Measurements from ENCODE around the gene DPEP1. TPM values are rescaled to one million over a fixed set of nuclear protein-coding genes. Genes with fewer than 3 reads are reported as not detected.
A peak's percentile ranks its signal among the peaks of the same experiment; 100 is the strongest.
"Not testable (repeated sequence)": the region's sequence is repeated elsewhere in the genome, so short reads cannot be mapped to it uniquely, and the experiment has no call there.

The DPEP1 gene
- total and polyA plus RNA-seq, 3 experiments from 2014 or later, result not detected

DNA sequence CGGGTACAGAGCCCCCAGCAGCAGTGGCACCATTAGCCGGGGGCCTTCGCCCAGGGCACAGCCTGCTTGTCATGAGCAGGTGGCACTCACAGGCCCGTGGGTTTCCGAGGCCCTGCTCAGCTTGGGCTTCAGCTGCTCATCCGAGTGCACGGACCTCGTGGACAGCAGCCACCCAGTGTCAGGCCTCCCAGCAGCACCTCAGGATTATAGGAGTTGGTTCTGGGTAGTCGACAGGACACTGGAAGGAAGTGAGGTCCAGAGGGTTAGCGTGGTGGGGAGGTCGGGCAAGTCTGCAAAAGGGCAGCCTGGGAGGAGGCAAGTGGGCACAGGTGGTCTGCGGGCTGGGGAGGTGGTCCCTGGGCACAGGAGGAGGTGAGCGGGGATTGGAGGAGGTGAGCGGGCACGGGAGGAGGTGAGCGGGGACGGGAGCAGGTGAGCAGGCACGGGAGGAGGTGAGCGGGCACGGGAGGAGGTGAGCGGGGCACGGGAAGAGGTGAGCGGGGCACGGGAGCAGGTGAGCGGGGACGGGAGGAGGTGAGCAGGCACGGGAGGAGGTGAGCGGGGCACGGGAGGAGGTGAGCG, 43.0 kb upstream of the DPEP1 start:
- no peak for DNase-seq
- H3K36me3 Mint-ChIP-seq, result peaks cover 0 to 2% (median 2%) of the 10 kb centered on the region in 3 donors
- H3K4me3 ChIP-seq (ENCODE audit: low read length), result no peak overlapping the region
- H3K27ac ChIP-seq (ENCODE audit: low read depth, low read length), result no peak overlapping the region
- H3K9me3 Mint-ChIP-seq, result no peaks in the 10 kb centered on the region
- ChIA-PET POLR2A (no interaction called here), CTCF (no interaction called here)
- no peak overlapping the region for H3K4me3 Mint-ChIP-seq
- peaks cover 20% of the 10 kb centered on the region for H3K4me1 ChIP-seq (ENCODE audit: insufficient read depth, low read length)
- H3K27ac Mint-ChIP-seq, result no peak overlapping the region
- H3K9me3 ChIP-seq (ENCODE audit: low read length), result no peaks in the 10 kb centered on the region
- H3K27me3 Mint-ChIP-seq, result peaks cover 8 to 21% of the 10 kb centered on the region in 2 donors
- peaks cover 16 to 33% (median 16%) of the 10 kb centered on the region in 3 donors for H3K4me1 Mint-ChIP-seq
- peaks cover 8% of the 10 kb centered on the region for H3K27me3 ChIP-seq (ENCODE audit: insufficient read depth, low read length, poor library complexity, severe bottlenecking)
- H3K36me3 ChIP-seq (ENCODE audit: insufficient read depth, low read length), result no peaks in the 10 kb centered on the region

- Mint-ChIP-seq H3K4me1 (peaks cover 10 to 26% (median 11%) of the 10 kb centered on the region in 3 donors), H3K27me3 (peaks cover 8 to 21% of the 10 kb centered on the region in 2 donors)
- H3K4me3 ChIP-seq (ENCODE audit: low read length); H3K9me3 ChIP-seq (ENCODE audit: low read length); H3K27ac ChIP-seq (ENCODE audit: low read depth, low read length); H3K4me3 Mint-ChIP-seq; H3K36me3 Mint-ChIP-seq; DNase-seq; H3K27me3 ChIP-seq (ENCODE audit: insufficient read depth, low read length, poor library complexity, severe bottlenecking); POLR2A ChIA-PET; H3K36me3 ChIP-seq (ENCODE audit: insufficient read depth, low read length); H3K9me3 Mint-ChIP-seq; CTCF ChIA-PET; H3K27ac Mint-ChIP-seq: not testable (repeated sequence)
- peaks cover 13% of the 10 kb centered on the region for H3K4me1 ChIP-seq (ENCODE audit: insufficient read depth, low read length)
Observed at GRCh38 chr16:89570983-89571598, 42.4 kb upstream of the DPEP1 start.

DNA sequence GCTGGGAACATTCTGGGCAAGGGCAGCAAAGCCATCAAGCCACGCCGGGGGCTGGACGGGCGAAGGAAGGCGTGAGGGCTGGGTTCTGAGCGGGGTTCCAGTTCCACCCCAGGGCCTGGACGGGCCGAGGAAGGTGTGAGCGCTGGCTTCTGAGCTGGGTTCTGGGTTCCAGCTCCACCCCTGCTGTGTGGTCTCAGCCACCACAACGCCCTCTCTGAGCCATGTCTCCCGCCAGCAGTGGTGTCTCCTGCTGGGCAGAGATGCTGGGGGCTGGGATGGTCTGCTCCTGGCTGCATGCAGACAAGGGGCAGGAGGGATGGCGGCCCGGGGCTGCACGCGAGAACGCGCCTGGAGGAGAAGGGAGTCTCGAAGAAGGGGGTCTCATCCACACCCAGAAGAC, 41.8 kb upstream of the DPEP1 start:
- peak overlapping the region in 1 of 7 donors; percentile 66 for H3K4me3 Mint-ChIP-seq
- H3K27me3 ChIP-seq (ENCODE audit: insufficient read depth, low read length, poor library complexity, severe bottlenecking), result peaks cover 8% of the 10 kb centered on the region
- no peaks in the 10 kb centered on the region for H3K9me3 ChIP-seq (ENCODE audit: low read length)
- H3K27ac ChIP-seq (ENCODE audit: low read depth, low read length), result no peak overlapping the region
- H3K4me3 ChIP-seq (ENCODE audit: low read length), result no peak overlapping the region
- peaks cover 8 to 21% of the 10 kb centered on the region in 2 donors for H3K27me3 Mint-ChIP-seq
- peaks cover 0 to 2% (median 0%) of the 10 kb centered on the region in 3 donors for H3K36me3 Mint-ChIP-seq
- no peak overlapping the region for H3K27ac Mint-ChIP-seq
- H3K9me3 Mint-ChIP-seq, result no peaks in the 10 kb centered on the region
- peaks cover 6 to 22% (median 7%) of the 10 kb centered on the region in 3 donors for H3K4me1 Mint-ChIP-seq
- CTCF ChIA-PET, result no interaction called here
- H3K36me3 ChIP-seq (ENCODE audit: insufficient read depth, low read length), result no peaks in the 10 kb centered on the region
- no peak for DNase-seq
- POLR2A ChIA-PET, result no interaction called here
- H3K4me1 ChIP-seq (ENCODE audit: insufficient read depth, low read length), result peaks cover 11% of the 10 kb centered on the region

DNA sequence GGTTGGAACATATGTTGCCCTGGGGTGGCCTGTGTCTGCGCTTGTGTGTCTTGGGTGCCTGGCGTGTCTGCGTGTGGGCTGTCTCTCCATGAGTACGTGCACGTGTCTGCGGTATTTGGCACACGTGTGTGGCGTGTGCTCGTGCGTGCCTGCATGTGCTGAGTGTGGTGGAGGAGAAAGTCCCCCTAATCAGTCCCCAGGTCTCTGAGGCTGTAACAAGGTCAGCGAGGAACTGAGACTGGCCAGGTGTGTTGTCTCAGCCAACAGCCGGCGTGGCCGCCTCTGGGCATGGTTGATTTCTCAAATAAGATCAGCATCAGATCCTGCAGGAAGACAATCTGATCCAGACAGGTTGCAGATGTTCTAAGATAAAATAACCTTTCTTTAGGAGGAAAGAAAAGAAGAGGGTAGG, 41.4 kb upstream of the DPEP1 start:
- POLR2A ChIA-PET, result no interaction called here
- CTCF ChIA-PET, result no interaction called here

DNA sequence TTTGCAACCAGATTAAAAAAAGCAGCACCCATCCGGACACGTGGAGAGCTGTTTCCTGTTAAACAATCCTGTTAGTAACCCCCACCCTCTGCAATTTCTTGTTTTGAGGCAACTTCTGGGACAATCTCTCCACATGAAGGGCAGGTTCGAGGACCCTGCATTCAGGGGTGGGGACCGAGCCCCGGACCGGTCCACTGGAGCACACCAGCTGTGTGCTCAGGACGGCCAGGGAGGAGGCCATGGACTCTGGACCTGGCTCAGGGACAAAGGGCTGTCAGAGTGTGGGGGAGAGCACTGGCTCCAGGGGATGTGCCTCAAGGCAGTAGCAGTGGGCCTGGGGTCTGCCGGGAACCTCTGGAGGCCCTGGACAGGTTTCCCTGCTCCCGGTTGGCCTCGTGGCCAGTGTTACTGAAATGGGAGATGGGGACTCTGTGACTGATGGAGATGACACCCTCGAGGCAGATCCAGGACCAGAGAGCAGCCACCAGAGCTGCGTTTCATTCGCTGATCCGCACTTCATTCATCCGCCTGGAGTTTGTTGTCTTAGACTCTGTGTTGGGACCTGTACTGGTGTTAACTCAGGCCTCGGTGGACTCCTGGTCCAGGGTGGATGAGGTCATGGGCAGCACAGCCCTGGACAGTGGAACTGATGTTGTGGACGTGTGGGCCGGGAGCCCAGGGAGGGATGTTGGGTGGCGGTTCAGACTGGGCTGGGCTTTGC, 40.8 kb upstream of the DPEP1 start:
- DNase-seq, result no peak
- Histone ChIP-seq H3K36me3 (ENCODE audit: insufficient read depth, low read length) (no peaks in the 10 kb centered on the region), H3K4me3 (ENCODE audit: low read length) (no peak overlapping the region), H3K27me3 (ENCODE audit: insufficient read depth, low read length, poor library complexity, severe bottlenecking) (peaks cover 8% of the 10 kb centered on the region), H3K4me1 (ENCODE audit: insufficient read depth, low read length) (peaks cover 11% of the 10 kb centered on the region), H3K9me3 (ENCODE audit: low read length) (no peaks in the 10 kb centered on the region), H3K27ac (ENCODE audit: low read depth, low read length) (no peak overlapping the region)
- Mint-ChIP-seq H3K4me3 (peak overlapping the region in 2 of 7 donors; percentile 45 to 66), H3K36me3 (peaks cover 0 to 1% (median 0%) of the 10 kb centered on the region in 3 donors), H3K27ac (peak overlapping the region in 2 of 8 donors; percentile 3 to 43), H3K4me1 (peaks cover 6 to 21% (median 7%) of the 10 kb centered on the region in 3 donors), H3K27me3 (peaks cover 8 to 21% of the 10 kb centered on the region in 2 donors), H3K9me3 (no peaks in the 10 kb centered on the region)
- CTCF ChIA-PET, result no interaction called here
- POLR2A ChIA-PET, result no interaction called here

More for the DNA sequence above, 41.4 kb upstream of the DPEP1 start:
- Mint-ChIP-seq H3K9me3 (no peaks in the 10 kb centered on the region), H3K4me1 (peaks cover 6 to 22% (median 7%) of the 10 kb centered on the region in 3 donors), H3K27ac (no peak overlapping the region), H3K4me3 (peak overlapping the region in 1 of 7 donors; percentile 66), H3K27me3 (peaks cover 8 to 21% of the 10 kb centered on the region in 2 donors), H3K36me3 (peaks cover 0 to 2% (median 0%) of the 10 kb centered on the region in 3 donors)
- DNase-seq, result no peak
- H3K36me3 ChIP-seq (ENCODE audit: insufficient read depth, low read length), result no peaks in the 10 kb centered on the region
- H3K9me3 ChIP-seq (ENCODE audit: low read length), result no peaks in the 10 kb centered on the region
- H3K4me1 ChIP-seq (ENCODE audit: insufficient read depth, low read length), result peaks cover 11% of the 10 kb centered on the region
- H3K27me3 ChIP-seq (ENCODE audit: insufficient read depth, low read length, poor library complexity, severe bottlenecking), result peaks cover 8% of the 10 kb centered on the region
- H3K27ac ChIP-seq (ENCODE audit: low read depth, low read length), result no peak overlapping the region
- no peak overlapping the region for H3K4me3 ChIP-seq (ENCODE audit: low read length)

GRCh38 chr16:89573826-89574680, 39.4 kb upstream of the DPEP1 start:
- Histone ChIP-seq H3K9me3 (ENCODE audit: low read length) (no peaks in the 10 kb centered on the region), H3K4me1 (ENCODE audit: insufficient read depth, low read length) (peaks cover 11% of the 10 kb centered on the region), H3K4me3 (ENCODE audit: low read length) (no peak overlapping the region), H3K27ac (ENCODE audit: low read depth, low read length) (no peak overlapping the region), H3K36me3 (ENCODE audit: insufficient read depth, low read length) (no peaks in the 10 kb centered on the region), H3K27me3 (ENCODE audit: insufficient read depth, low read length, poor library complexity, severe bottlenecking) (peaks cover 8% of the 10 kb centered on the region)
- Mint-ChIP-seq H3K36me3 (no peaks in the 10 kb centered on the region), H3K9me3 (no peaks in the 10 kb centered on the region), H3K4me3 (peak overlapping the region in 4 of 7 donors; percentile 7 to 54 (median 38)), H3K27me3 (peaks cover 8 to 21% of the 10 kb centered on the region in 2 donors), H3K4me1 (peaks cover 6 to 20% (median 7%) of the 10 kb centered on the region in 3 donors), H3K27ac (no peak overlapping the region)
- ChIA-PET POLR2A (no interaction called here), CTCF (no interaction called here)
- no peak for DNase-seq

DNA sequence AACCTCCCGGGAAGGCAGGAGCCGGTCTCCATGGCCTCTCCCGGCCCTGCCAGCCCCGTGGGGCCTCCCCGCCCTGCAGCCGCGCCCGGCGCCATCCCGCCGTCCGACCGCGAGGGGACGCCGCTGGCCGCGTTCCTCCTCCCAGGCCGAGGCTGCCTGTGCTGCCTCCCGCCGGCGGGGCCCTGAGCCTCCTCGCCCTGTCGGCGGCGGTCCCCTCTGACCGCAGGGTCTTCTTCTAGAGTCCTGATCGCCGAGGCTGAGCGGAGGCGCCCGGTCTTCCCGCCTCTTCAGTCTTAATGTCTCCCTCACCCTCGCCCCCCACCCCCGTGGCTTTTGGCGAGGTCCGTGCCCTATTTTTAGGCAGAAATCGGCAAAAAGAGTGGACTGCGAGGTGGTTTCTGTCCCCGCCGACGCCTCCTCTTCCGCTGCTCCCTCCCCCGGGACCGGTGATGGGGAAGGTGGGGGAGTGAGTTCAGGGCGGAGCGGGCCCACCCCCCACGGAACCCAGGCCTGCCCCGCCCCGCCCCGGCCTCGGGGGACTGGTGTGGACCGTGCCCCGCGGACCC, 38.7 kb upstream of the DPEP1 start:
- POLR2A ChIA-PET, result interaction anchor here (0.6 to 1.1 kb wide), 2 partner anchors 12 to 553 kb away, joined by 3 to 4 read pairs; no protein-coding TSS in a partner anchor
- H3K27me3 ChIP-seq (ENCODE audit: insufficient read depth, low read length, poor library complexity, severe bottlenecking), result peaks cover 8% of the 10 kb centered on the region
- CTCF ChIA-PET, result interaction anchor here (1.2 to 2.0 kb wide), 2 partner anchors 67 to 126 kb away, joined by 4 to 6 read pairs; no protein-coding TSS in a partner anchor

More for the DNA sequence above, 38.7 kb upstream of the DPEP1 start:
- Histone ChIP-seq H3K4me3 (ENCODE audit: low read length) (peak overlapping the region; percentile 28), H3K4me1 (ENCODE audit: insufficient read depth, low read length) (peaks cover 11% of the 10 kb centered on the region), H3K27ac (ENCODE audit: low read depth, low read length) (no peak overlapping the region), H3K9me3 (ENCODE audit: low read length) (no peaks in the 10 kb centered on the region), H3K36me3 (ENCODE audit: insufficient read depth, low read length) (no peaks in the 10 kb centered on the region)
- H3K36me3 Mint-ChIP-seq, result no peaks in the 10 kb centered on the region
- peaks cover 8 to 21% of the 10 kb centered on the region in 2 donors for H3K27me3 Mint-ChIP-seq
- peak overlapping the region in 1 of 8 donors; percentile 47 for H3K27ac Mint-ChIP-seq
- H3K4me1 Mint-ChIP-seq, result peaks cover 6 to 20% (median 7%) of the 10 kb centered on the region in 3 donors
- peak in 3 of 5 donors; percentile 44 to 67 (median 47) for DNase-seq
- H3K4me3 Mint-ChIP-seq, result peak overlapping the region in 6 of 7 donors; percentile 49 to 77 (median 64)
- no peaks in the 10 kb centered on the region for H3K9me3 Mint-ChIP-seq
